Retinal pigment epithelial cell (primary cell): ENCODE measurements around the gene PPM1M.

Experiments used
- DNase-seq: peaks from one replicate; pipeline ENCODE4 v3.0.0-alpha.2; 2010; ENCODE audit warnings: low read depth
- H3K4me3 ChIP-seq: 2 replicates; pipeline ENCODE4 v1.5.1; 2011; ENCODE audit warnings: mild to moderate bottlenecking, low read length, control low read depth, moderate library complexity
- TF ChIP-seq, protein P1 (sequence below): conservative IDR thresholded peaks from 2 replicates; pipeline ENCODE4 v1.5.1; 2011; ENCODE audit warnings: low read depth, low read length, control low read depth, inconsistent platforms

PPM1M gene, protein sequence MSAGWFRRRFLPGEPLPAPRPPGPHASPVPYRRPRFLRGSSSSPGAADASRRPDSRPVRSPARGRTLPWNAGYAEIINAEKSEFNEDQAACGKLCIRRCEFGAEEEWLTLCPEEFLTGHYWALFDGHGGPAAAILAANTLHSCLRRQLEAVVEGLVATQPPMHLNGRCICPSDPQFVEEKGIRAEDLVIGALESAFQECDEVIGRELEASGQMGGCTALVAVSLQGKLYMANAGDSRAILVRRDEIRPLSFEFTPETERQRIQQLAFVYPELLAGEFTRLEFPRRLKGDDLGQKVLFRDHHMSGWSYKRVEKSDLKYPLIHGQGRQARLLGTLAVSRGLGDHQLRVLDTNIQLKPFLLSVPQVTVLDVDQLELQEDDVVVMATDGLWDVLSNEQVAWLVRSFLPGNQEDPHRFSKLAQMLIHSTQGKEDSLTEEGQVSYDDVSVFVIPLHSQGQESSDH

DNA sequence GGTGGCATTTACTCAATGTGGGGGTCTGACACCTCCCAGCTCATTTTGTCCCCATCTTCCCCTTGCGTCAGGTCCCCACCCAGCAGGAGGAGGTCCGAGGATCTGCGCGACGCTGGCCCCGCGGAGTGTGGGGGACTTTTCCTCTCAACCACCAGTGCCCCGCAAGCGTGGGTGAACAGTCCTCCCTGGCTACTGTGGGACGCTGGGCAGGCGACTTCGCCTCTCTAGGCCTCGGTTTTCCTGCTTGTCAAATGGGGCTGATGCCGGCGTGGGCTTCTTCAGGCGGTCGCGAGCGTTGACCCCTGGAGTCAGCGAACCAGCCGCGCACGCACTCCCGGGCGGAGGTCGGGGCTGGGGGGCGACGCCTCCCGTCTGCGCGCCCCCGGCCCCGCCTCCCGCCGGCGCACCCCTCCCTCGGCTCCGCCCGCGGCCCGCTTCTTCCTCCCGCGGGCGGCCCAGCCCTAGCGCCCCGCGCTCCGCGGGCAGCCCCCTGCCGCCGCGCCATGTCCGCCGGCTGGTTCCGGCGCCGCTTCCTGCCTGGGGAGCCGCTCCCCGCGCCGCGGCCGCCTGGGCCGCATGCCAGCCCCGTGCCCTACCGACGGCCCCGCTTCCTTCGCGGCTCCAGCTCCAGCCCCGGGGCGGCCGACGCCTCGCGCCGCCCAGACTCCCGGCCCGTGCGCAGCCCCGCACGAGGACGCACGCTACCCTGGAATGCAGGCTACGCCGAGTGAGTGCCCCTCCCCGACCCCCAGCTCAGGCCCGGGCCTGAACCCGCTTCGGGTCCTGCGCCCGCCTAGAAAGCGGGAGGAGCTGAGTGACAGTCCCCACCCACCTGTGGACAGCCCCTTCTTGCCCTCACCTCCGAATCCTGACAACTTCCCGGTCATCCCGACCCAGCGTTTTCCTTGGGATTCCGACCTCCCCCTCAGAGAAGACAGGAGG lies at the start of gene PPM1M:
TSS of gene PPM1M (plus strand) at position 438 of the 942 bp plus-strand sequence. CDS start at position 504, 66 bp downstream.
- peak within 1 kb of the TSS; percentile 53 for H3K4me3 ChIP-seq
- TF ChIP-seq, protein P1, sequence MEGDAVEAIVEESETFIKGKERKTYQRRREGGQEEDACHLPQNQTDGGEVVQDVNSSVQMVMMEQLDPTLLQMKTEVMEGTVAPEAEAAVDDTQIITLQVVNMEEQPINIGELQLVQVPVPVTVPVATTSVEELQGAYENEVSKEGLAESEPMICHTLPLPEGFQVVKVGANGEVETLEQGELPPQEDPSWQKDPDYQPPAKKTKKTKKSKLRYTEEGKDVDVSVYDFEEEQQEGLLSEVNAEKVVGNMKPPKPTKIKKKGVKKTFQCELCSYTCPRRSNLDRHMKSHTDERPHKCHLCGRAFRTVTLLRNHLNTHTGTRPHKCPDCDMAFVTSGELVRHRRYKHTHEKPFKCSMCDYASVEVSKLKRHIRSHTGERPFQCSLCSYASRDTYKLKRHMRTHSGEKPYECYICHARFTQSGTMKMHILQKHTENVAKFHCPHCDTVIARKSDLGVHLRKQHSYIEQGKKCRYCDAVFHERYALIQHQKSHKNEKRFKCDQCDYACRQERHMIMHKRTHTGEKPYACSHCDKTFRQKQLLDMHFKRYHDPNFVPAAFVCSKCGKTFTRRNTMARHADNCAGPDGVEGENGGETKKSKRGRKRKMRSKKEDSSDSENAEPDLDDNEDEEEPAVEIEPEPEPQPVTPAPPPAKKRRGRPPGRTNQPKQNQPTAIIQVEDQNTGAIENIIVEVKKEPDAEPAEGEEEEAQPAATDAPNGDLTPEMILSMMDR: no peak
- no peak for DNase-seq

DNA sequence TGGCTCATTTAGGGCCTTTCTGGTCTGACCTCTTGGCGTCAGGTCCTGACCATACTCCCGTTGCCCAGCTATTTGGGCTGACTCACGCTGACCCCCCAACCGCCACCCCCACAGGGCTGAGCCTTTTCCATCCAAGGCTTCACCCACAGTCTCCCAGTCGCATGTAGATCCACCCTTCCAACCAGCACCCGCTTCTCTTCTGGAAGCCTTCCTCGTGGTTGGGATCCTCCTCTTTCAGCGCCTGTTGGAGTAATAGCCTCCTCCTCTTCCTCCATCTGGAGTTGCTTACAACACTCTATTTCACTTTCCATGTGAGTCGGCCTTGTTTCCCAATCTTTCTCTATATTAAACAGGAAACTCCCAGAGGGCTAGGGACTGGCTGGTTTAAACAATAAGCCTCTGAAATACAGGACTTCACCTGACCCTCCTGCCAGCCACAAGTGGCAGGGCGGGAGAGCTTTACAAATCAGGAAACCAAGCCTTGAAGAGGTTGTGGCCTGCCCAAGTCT lies 49.7 kb upstream of the PPM1M start:
- TF ChIP-seq, protein P1: no peak
- DNase-seq: no peak
- no peak overlapping the region for H3K4me3 ChIP-seq

DNA sequence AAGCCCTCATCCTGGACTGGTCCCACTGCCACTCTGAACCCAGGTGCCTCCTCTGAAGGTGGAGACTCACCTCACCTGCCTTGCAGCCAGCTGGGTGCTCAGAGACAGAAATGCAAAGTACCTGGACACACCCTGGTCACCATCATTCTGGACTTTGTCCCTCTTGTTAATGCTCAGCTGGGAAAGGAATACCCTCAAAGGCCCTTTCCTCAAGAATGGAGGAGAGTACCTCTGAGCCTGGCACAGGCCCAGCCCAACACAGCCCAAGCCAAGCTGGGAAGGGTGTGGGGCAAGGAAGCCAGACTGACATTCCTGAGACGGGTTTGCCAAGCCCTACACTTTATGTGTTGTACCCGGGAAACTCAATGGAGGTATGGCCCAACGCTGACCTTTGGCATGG lies 48.6 kb upstream of the PPM1M start:
- no peak overlapping the region for H3K4me3 ChIP-seq
- DNase-seq: no peak
- TF ChIP-seq, protein P1: no peak

DNA sequence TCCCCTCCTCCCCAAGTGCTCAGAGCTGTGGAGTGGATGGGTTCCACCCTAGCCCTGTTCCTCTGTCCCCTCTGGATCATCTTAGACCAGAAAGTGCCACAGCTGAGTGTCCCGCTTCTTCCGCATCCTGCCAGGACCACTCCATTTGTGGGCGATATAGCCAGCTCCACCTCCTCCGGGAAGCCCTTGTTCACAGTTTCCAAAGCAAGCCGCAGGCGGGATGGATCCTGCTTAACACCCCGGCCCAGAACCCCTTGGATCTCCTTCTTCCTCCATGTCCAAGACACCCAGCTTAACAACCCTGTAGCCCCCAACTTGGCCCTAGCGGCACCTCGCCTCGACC lies 48.1 kb upstream of the PPM1M start:
- TF ChIP-seq, protein P1: no peak
- DNase-seq: no peak
- peak overlapping the region; percentile 89 for H3K4me3 ChIP-seq

DNA sequence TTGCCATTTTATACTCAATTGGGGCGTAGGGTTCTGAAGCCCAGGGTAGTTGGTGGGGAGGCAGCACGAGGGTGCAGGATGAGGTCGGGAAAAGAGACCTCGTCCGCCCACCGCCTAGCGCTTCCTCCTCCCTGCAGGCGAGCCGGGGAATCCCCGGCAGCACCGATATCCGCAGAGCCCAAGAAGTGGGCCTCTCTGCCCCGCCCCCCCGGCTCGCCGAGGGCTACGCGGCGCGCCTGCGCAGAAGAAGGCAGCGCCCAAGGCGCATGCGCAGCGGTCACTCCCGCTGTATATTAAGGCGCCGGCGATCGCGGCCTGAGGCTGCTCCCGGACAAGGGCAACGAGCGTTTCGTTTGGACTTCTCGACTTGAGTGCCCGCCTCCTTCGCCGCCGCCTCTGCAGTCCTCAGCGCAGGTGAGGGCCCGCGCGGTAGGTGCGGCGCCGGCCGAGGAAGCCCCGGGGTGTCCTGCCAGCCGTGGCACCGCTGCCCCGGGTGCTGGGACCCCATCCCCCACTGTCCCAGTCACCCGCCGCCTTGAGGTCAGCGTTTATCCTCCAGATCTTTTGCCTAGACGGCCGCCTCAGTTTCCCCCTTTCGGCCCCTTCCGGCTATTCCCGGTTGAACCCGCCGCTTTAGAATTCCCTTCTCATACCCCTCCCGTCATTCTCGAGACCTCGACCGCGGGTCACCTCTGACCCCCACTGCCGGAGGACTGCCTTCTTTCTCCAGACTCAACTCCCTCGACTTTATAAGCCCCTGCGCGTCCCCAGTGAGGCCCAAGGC lies 47.5 kb upstream of the PPM1M start, which contains the start of gene ALAS1:
TSS of gene ALAS1 (plus strand) at position 319 of the 784 bp plus-strand sequence. CDS start 1,082 bp downstream, outside the sequence.
- H3K4me3 ChIP-seq: peak within 1 kb of the TSS; percentile 89
- DNase-seq: peak; percentile 39
- TF ChIP-seq, protein P1: no peak
